Hematopoietic multipotent progenitor cell (in vitro differentiated cells): ENCODE results near the gene PRX. TPM values are rescaled to one million over a fixed set of nuclear protein-coding genes. Genes with fewer than 3 reads are reported as not detected.
"Not testable (repeated sequence)": the region's sequence is repeated elsewhere in the genome, so short reads cannot be mapped to it uniquely, and the experiment has no call there.

Experiments
- DNase-seq, 3 donors: peaks; one replicate each; pipeline ENCODE4 v3.0.0-alpha.2; 2011 to 2015; ENCODE audit warnings: low read depth in 2 of 3, low spot score in 2 of 3
- total RNA-seq: library from RNA; depleted of rRNA; stranded (reverse); fragments of >200 nt; gene quantifications from one replicate; pipeline ENCODE4 v1.2.3, GENCODE V29; 2012

Gene PRX
- total RNA-seq, 1 donor: 2.2 TPM

- DNase-seq: peak in 2 of 3 donors; percentile 64 to 79
These were observed 3.9 kb upstream of the PRX start for GRCh38 chr19:40416918-40417642.

- DNase-seq: no peak
These were observed 2.6 kb upstream of the PRX start for GRCh38 chr19:40415768-40416167.

- no peak for DNase-seq
These were observed 1.7 kb upstream of the PRX start for GRCh38 chr19:40414542-40415535.

- no peak for DNase-seq
These were observed 312 bp downstream of the PRX start for GRCh38 chr19:40412866-40413265.

GRCh38 chr19:40411958-40412499 is 1.1 kb downstream of the PRX start:
- no peak for DNase-seq

GRCh38 chr19:40411125-40411842 is 1.9 kb downstream of the PRX start:
- DNase-seq: no peak

GRCh38 chr19:40410030-40410389 is 3.2 kb downstream of the PRX start:
- DNase-seq: peak in 1 of 3 donors; percentile 26

- DNase-seq: not testable (repeated sequence)
These were observed 4.6 kb downstream of the PRX start for GRCh38 chr19:40408598-40408925.

- peak in 2 of 3 donors; percentile 21 to 35 for DNase-seq
These were observed 5.2 kb downstream of the PRX start for GRCh38 chr19:40407714-40408597.

- peak; percentile 30 to 89 (median 86) for DNase-seq
These were observed 9.8 kb downstream of the PRX start for GRCh38 chr19:40403262-40403984.

GRCh38 chr19:40400559-40400958 is 12.6 kb downstream of the PRX start:
- DNase-seq: no peak

GRCh38 chr19:40398417-40399131 is 14.6 kb downstream of the PRX start:
- peak in 2 of 3 donors; percentile 76 to 82 for DNase-seq

GRCh38 chr19:40397568-40397906 is 15.6 kb downstream of the PRX start:
- DNase-seq: no peak

- no peak for DNase-seq
These were observed 16.2 kb downstream of the PRX start for GRCh38 chr19:40396886-40397567.

GRCh38 chr19:40395956-40396355 is 17.2 kb downstream of the PRX start:
- no peak for DNase-seq

GRCh38 chr19:40394816-40395210 is 18.4 kb downstream of the PRX start:
- DNase-seq: no peak

GRCh38 chr19:40393894-40394815 is 19.0 kb downstream of the PRX start:
- DNase-seq: no peak
